OCI-LY3 (cell line): ENCODE measurements around the gene FAM177B.

Experiments
- CTCF ChIP-seq: fragments of 200-600, 300-600 bp; sonication (generic); IDR thresholded peaks from 2 replicates; pipeline ENCODE4 v1.5.1; 2014; ENCODE audit warnings: antibody characterized with exemption, low read length, low read depth
- EZH2phosphoT487 ChIP-seq: fragments of 200-600 bp; shearing (Covaris generic); IDR thresholded peaks from 2 replicates; pipeline ENCODE4 v1.6.1; 2018; ENCODE audit warnings: antibody characterized with exemption, mixed run types, low read depth

DNA sequence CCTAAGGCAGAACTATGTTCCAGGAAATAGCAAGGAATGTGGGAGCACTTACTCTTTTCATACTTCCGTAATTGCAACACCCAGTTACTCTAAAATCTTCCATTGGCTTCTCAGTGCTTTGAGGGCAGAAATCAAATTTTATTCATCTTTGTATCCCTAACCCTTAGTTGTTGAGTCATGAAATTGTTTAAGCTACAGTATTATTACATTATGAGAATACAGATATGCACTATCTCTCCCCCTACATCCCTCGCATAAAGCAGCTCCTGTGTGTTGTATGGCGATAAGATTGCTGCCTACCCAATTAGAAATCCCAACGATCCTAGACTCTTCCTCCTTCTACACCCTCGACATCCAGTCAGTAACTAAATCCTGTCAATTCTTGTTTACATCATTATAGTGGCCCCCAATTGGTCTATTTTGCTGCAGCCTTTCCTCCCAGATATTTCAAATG, 27.3 kb upstream of the FAM177B start:
- TF ChIP-seq EZH2phosphoT487 (no peak), CTCF (no peak)
